ENCODE measurements around the gene CYLC2. TPM values are rescaled to one million over a fixed set of nuclear protein-coding genes. Genes with fewer than 3 reads are reported as not detected.

CYLC2 gene
- polyA plus RNA-seq, 3 donors = not detected

DNA sequence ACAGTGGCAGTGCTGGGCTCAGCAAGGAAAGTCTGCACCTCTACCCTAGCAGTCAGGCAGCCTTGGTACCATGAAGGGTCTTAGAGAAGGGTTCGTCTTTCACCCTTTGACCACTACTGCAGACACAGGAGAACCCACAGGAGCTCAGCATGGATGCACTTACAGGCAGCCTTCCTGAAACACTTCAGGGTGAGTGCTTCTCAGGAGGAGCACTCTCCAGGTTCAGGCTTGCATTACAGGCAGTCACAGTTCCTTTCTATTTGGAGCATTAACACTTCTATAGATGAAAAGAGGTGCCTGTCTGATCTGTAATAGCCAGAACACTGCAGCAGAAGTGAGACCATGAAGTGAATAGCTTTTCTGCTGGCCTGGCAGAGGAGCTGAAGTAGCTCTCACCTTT, 8.7 kb upstream of the CYLC2 start:
- no peak overlapping the region for H3K4me2 ChIP-seq (replicated peaks; ENCODE audit: extremely low read depth, low read length, poor library complexity, severe bottlenecking)

DNA sequence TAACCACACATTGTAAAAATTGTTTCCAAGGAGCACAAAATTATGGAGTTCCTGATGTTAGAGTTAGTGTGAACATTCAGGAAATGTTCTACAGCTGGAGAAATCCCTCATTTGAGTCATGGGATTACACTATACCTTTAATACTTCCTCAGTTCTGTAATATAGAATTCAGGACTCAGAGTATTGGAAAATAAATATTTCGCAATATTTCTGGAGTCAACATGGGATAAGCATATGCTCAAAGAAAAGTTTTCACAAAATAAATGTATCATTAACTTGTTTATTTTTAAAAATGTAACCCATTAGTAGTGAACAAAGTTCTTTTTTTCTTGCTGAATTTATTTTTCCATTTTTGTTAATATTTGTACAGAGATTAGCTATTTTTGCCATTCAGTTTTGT, 8.6 kb downstream of the CYLC2 start:
- no peaks in the 10 kb centered on the region for H3K4me1 ChIP-seq (ENCODE audit: control insufficient read depth in 1 of 2, insufficient read depth in 2 of 2, low read length in 2 of 2)
- H3K79me2 ChIP-seq (ENCODE audit: insufficient read depth, low read length) = no peaks in the 10 kb centered on the region
- no peaks in the 10 kb centered on the region for H3K27me3 ChIP-seq (ENCODE audit: control insufficient read depth in 2 of 2, insufficient read depth in 2 of 2, low read length in 2 of 2)
- H4K20me1 ChIP-seq (ENCODE audit: insufficient read depth, low read length) = no peaks in the 10 kb centered on the region
- Mint-ChIP-seq H3K27me3 (ENCODE audit: low read depth in 3 of 3) (no peaks in the 10 kb centered on the region), H3K4me3 (no peak overlapping the region), H3K4me1 (no peaks in the 10 kb centered on the region), H3K27ac (no peak overlapping the region), H3K9me3 (peaks cover 0 to 6% (median 1%) of the 10 kb centered on the region in 7 donors), H3K36me3 (no peaks in the 10 kb centered on the region)
- WGBS (ENCODE audit: insufficient coverage) = no CpG with 5 or more reads among the region's 1 CpG
- no peaks in the 10 kb centered on the region for H3K36me3 ChIP-seq (replicated peaks in 1 of 2; ENCODE audit: control insufficient read depth in 1 of 2, insufficient read depth in 2 of 2, low read length in 2 of 2)
- H3K9me3 ChIP-seq (replicated peaks in 1 of 2; ENCODE audit: control insufficient read depth in 1 of 2, insufficient read depth in 1 of 2, low read length in 2 of 2) = no peaks in the 10 kb centered on the region
- H2AFZ ChIP-seq (ENCODE audit: insufficient read depth, low read depth, low read length, poor library complexity, severe bottlenecking) = no peak overlapping the region
- DNase-seq = no peak
- no peak overlapping the region for H3K4me3 ChIP-seq (replicated peaks in 1 of 3; ENCODE audit: low read depth in 2 of 3, low read length in 3 of 3)
- no peak overlapping the region for H3K27ac ChIP-seq (ENCODE audit: low read depth in 1 of 2, low read length in 2 of 2)
- no peak for TF ChIP-seq CTCF (IDR thresholded peaks at IDR 0.05)
- no peak overlapping the region for H3K4me2 ChIP-seq (replicated peaks; ENCODE audit: extremely low read depth, low read length, poor library complexity, severe bottlenecking)
- no peak overlapping the region for H3K9ac ChIP-seq (ENCODE audit: insufficient read depth, low read length, poor library complexity, severe bottlenecking)
- intact Hi-C loops (cut with micrococcal nuclease) = no loop called here

More for the DNA sequence above, 8.7 kb upstream of the CYLC2 start:
- intact Hi-C loops (cut with micrococcal nuclease) = no loop called here
- Histone ChIP-seq H3K4me1 (ENCODE audit: control insufficient read depth in 1 of 2, insufficient read depth in 2 of 2, low read length in 2 of 2) (no peaks in the 10 kb centered on the region), H3K79me2 (ENCODE audit: insufficient read depth, low read length) (no peaks in the 10 kb centered on the region), H4K20me1 (ENCODE audit: insufficient read depth, low read length) (no peaks in the 10 kb centered on the region), H3K9me3 (replicated peaks in 1 of 2; ENCODE audit: control insufficient read depth in 1 of 2, insufficient read depth in 1 of 2, low read length in 2 of 2) (no peaks in the 10 kb centered on the region), H3K27me3 (ENCODE audit: control insufficient read depth in 2 of 2, insufficient read depth in 2 of 2, low read length in 2 of 2) (no peaks in the 10 kb centered on the region), H3K9ac (ENCODE audit: insufficient read depth, low read length, poor library complexity, severe bottlenecking) (no peak overlapping the region), H2AFZ (ENCODE audit: insufficient read depth, low read depth, low read length, poor library complexity, severe bottlenecking) (no peak overlapping the region), H3K36me3 (replicated peaks in 1 of 2; ENCODE audit: control insufficient read depth in 1 of 2, insufficient read depth in 2 of 2, low read length in 2 of 2) (no peaks in the 10 kb centered on the region), H3K4me3 (replicated peaks in 1 of 3; ENCODE audit: low read depth in 2 of 3, low read length in 3 of 3) (no peak overlapping the region), H3K27ac (ENCODE audit: low read depth in 1 of 2, low read length in 2 of 2) (no peak overlapping the region)
- H3K27ac Mint-ChIP-seq = no peak overlapping the region
- H3K9me3 Mint-ChIP-seq = peaks cover 0 to 6% (median 3%) of the 10 kb centered on the region in 7 donors
- no peaks in the 10 kb centered on the region for H3K36me3 Mint-ChIP-seq
- WGBS (ENCODE audit: insufficient coverage) = 67% methylated on average over 1 of the region's 1 CpG
- DNase-seq = no peak
- H3K4me3 Mint-ChIP-seq = no peak overlapping the region
- H3K27me3 Mint-ChIP-seq (ENCODE audit: low read depth in 3 of 3) = peaks cover 0 to 2% (median 0%) of the 10 kb centered on the region in 3 donors
- TF ChIP-seq CTCF (IDR thresholded peaks at IDR 0.05) = no peak
- no peaks in the 10 kb centered on the region for H3K4me1 Mint-ChIP-seq

Data from CD14-positive monocyte (primary cell).